ENCODE measurements around the gene NDUFA11. TPM values are rescaled to one million over a fixed set of nuclear protein-coding genes. Genes with fewer than 3 reads are reported as not detected.
"Not testable (repeated sequence)": the region's sequence is repeated elsewhere in the genome, so short reads cannot be mapped to it uniquely, and the experiment has no call there.

Gene NDUFA11
- total RNA-seq, 2 donors from 2014 or later: 158 to 174 TPM

GRCh38 chr19:5865772-5866171 lies 37.8 kb downstream of the NDUFA11 start:
- peaks cover 7% of the 10 kb centered on the region for H3K27me3 Mint-ChIP-seq (ENCODE audit: low read depth)
- no peaks in the 10 kb centered on the region for H3K4me1 Mint-ChIP-seq (ENCODE audit: low read depth)
- ATAC-seq (replicated peaks in 1 of 2) (no peak), DNase-seq (no peak)
- H3K27ac Mint-ChIP-seq: no peak overlapping the region
- no peaks in the 10 kb centered on the region for H3K9me3 Mint-ChIP-seq
- H3K4me3 Mint-ChIP-seq: no peak overlapping the region
- H3K36me3 Mint-ChIP-seq (ENCODE audit: insufficient read depth in 2 of 2): no peaks in the 10 kb centered on the region

- H3K4me1 Mint-ChIP-seq (ENCODE audit: low read depth): no peaks in the 10 kb centered on the region
- H3K27ac Mint-ChIP-seq: no peak overlapping the region
- no peak overlapping the region for H3K4me3 Mint-ChIP-seq
- DNase-seq: no peak
- H3K36me3 Mint-ChIP-seq (ENCODE audit: insufficient read depth in 2 of 2): no peaks in the 10 kb centered on the region
- H3K9me3 Mint-ChIP-seq: no peaks in the 10 kb centered on the region
- H3K27me3 Mint-ChIP-seq (ENCODE audit: low read depth): peaks cover 7% of the 10 kb centered on the region
- ATAC-seq (replicated peaks in 1 of 2): no peak
Measured at GRCh38 chr19:5864725-5865486, 38.7 kb downstream of the NDUFA11 start.

- no peak overlapping the region for H3K4me3 Mint-ChIP-seq
- H3K27ac Mint-ChIP-seq: no peak overlapping the region
- ATAC-seq (replicated peaks in 1 of 2): no peak
- H3K27me3 Mint-ChIP-seq (ENCODE audit: low read depth): peaks cover 7% of the 10 kb centered on the region
- DNase-seq: no peak
- no peaks in the 10 kb centered on the region for H3K4me1 Mint-ChIP-seq (ENCODE audit: low read depth)
- no peaks in the 10 kb centered on the region for H3K36me3 Mint-ChIP-seq (ENCODE audit: insufficient read depth in 2 of 2)
- no peaks in the 10 kb centered on the region for H3K9me3 Mint-ChIP-seq
Measured at GRCh38 chr19:5864013-5864720, 39.4 kb downstream of the NDUFA11 start.

GRCh38 chr19:5863030-5863665 lies 40.4 kb downstream of the NDUFA11 start:
- no peak for ATAC-seq (replicated peaks in 1 of 2)
- no peaks in the 10 kb centered on the region for H3K4me1 Mint-ChIP-seq (ENCODE audit: low read depth)
- H3K9me3 Mint-ChIP-seq: no peaks in the 10 kb centered on the region

GRCh38 chr19:5857203-5858081 lies 46.1 kb downstream of the NDUFA11 start:
- Mint-ChIP-seq H3K9me3 (no peaks in the 10 kb centered on the region), H3K27ac (no peak overlapping the region), H3K27me3 (ENCODE audit: low read depth) (peaks cover 7% of the 10 kb centered on the region), H3K4me1 (ENCODE audit: low read depth) (peaks cover 4% of the 10 kb centered on the region), H3K4me3 (no peak overlapping the region), H3K36me3 (ENCODE audit: insufficient read depth in 2 of 2) (no peaks in the 10 kb centered on the region)
- no peak for DNase-seq
- no peak for ATAC-seq (replicated peaks in 1 of 2)

More at GRCh38 chr19:5863030-5863665, 40.4 kb downstream of the NDUFA11 start:
- no peak overlapping the region for H3K27ac Mint-ChIP-seq
- no peaks in the 10 kb centered on the region for H3K36me3 Mint-ChIP-seq (ENCODE audit: insufficient read depth in 2 of 2)
- no peak for DNase-seq
- H3K4me3 Mint-ChIP-seq: no peak overlapping the region
- H3K27me3 Mint-ChIP-seq (ENCODE audit: low read depth): peaks cover 7% of the 10 kb centered on the region

GRCh38 chr19:5855151-5855550 lies 48.4 kb downstream of the NDUFA11 start:
- H3K36me3 Mint-ChIP-seq (ENCODE audit: insufficient read depth in 2 of 2); H3K9me3 Mint-ChIP-seq; H3K27me3 Mint-ChIP-seq (ENCODE audit: low read depth); H3K27ac Mint-ChIP-seq; ATAC-seq (replicated peaks in 1 of 2); H3K4me1 Mint-ChIP-seq (ENCODE audit: low read depth); H3K4me3 Mint-ChIP-seq; DNase-seq: not testable (repeated sequence)

- not testable (repeated sequence) for H3K4me3 Mint-ChIP-seq; H3K36me3 Mint-ChIP-seq (ENCODE audit: insufficient read depth in 2 of 2); H3K4me1 Mint-ChIP-seq (ENCODE audit: low read depth); H3K27me3 Mint-ChIP-seq (ENCODE audit: low read depth); H3K9me3 Mint-ChIP-seq; ATAC-seq (replicated peaks in 1 of 2); DNase-seq; H3K27ac Mint-ChIP-seq
Measured at GRCh38 chr19:5854121-5854520, 49.5 kb downstream of the NDUFA11 start.

- H3K9me3 Mint-ChIP-seq: no peaks in the 10 kb centered on the region
- no peak for ATAC-seq (replicated peaks in 1 of 2)
- DNase-seq: no peak
- H3K4me3 Mint-ChIP-seq: no peak within 1 kb of the TSS
- H3K27ac Mint-ChIP-seq: no peak within 1 kb of the TSS
- no peaks in the 10 kb centered on the region for H3K36me3 Mint-ChIP-seq (ENCODE audit: insufficient read depth in 2 of 2)
- H3K4me1 Mint-ChIP-seq (ENCODE audit: low read depth): peaks cover 4% of the 10 kb centered on the region
- H3K27me3 Mint-ChIP-seq (ENCODE audit: low read depth): no peaks in the 10 kb centered on the region
Measured at GRCh38 chr19:5851302-5851701, 52.3 kb downstream of the NDUFA11 start, which contains the start of gene FUT3. FUT3 (minus strand) TSS chr19:5851449.

- Mint-ChIP-seq H3K9me3 (no peaks in the 10 kb centered on the region), H3K4me1 (ENCODE audit: low read depth) (peaks cover 4% of the 10 kb centered on the region), H3K36me3 (ENCODE audit: insufficient read depth in 2 of 2) (no peaks in the 10 kb centered on the region), H3K4me3 (no peak overlapping the region), H3K27me3 (ENCODE audit: low read depth) (no peaks in the 10 kb centered on the region), H3K27ac (no peak overlapping the region)
- ATAC-seq (replicated peaks in 1 of 2) (no peak), DNase-seq (no peak)
Measured at GRCh38 chr19:5850743-5851293, 52.8 kb downstream of the NDUFA11 start.

GRCh38 chr19:5850189-5850588 lies 53.4 kb downstream of the NDUFA11 start:
- Mint-ChIP-seq H3K36me3 (ENCODE audit: insufficient read depth in 2 of 2) (no peaks in the 10 kb centered on the region), H3K27me3 (ENCODE audit: low read depth) (no peaks in the 10 kb centered on the region), H3K4me3 (no peak overlapping the region), H3K4me1 (ENCODE audit: low read depth) (peaks cover 4% of the 10 kb centered on the region), H3K9me3 (no peaks in the 10 kb centered on the region), H3K27ac (no peak overlapping the region)
- ATAC-seq (replicated peaks in 1 of 2) (no peak), DNase-seq (no peak)

- H3K4me3 Mint-ChIP-seq; DNase-seq; H3K27ac Mint-ChIP-seq; H3K36me3 Mint-ChIP-seq (ENCODE audit: insufficient read depth in 2 of 2); H3K27me3 Mint-ChIP-seq (ENCODE audit: low read depth); H3K4me1 Mint-ChIP-seq (ENCODE audit: low read depth); ATAC-seq (replicated peaks in 1 of 2); H3K9me3 Mint-ChIP-seq: not testable (repeated sequence)
Measured at GRCh38 chr19:5848621-5849020, 55.0 kb downstream of the NDUFA11 start.

GRCh38 chr19:5847846-5848245 lies 55.7 kb downstream of the NDUFA11 start:
- not testable (repeated sequence) for DNase-seq, H3K9me3 Mint-ChIP-seq, H3K4me3 Mint-ChIP-seq

More at GRCh38 chr19:5847846-5848245, 55.7 kb downstream of the NDUFA11 start:
- not testable (repeated sequence) for H3K36me3 Mint-ChIP-seq (ENCODE audit: insufficient read depth in 2 of 2); H3K4me1 Mint-ChIP-seq (ENCODE audit: low read depth); H3K27me3 Mint-ChIP-seq (ENCODE audit: low read depth); H3K27ac Mint-ChIP-seq; ATAC-seq (replicated peaks in 1 of 2)
